ENCODE results near the gene TBC1D32. TPM values are rescaled to one million over a fixed set of nuclear protein-coding genes. Genes with fewer than 3 reads are reported as not detected.
"Not testable (repeated sequence)": the region's sequence is repeated elsewhere in the genome, so short reads cannot be mapped to it uniquely, and the experiment has no call there.

Gene TBC1D32
- total RNA-seq, 4 donors from 2014 or later, result 16.5 to 29.2 (median 27.0) TPM

DNA sequence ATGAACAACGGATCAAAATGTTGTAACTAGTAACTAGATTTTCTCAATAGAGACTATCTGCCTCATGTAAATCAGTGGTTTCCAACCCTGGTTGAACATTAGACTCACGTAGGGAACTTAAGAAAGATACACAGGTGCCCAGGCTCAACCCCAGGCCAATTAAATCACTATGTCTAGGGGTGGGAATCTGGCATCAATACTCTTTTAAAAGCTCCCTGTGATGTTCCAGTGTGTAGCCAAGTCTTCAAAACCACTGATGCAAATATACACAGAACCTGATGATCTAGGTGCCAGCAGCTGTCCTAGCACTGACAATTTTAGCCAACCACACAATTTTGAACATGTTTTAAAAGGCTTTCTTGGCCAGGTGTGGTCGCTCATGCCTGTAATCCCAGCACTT is 128.7 kb downstream of the TBC1D32 start:
- no peak for DNase-seq
- Histone ChIP-seq H3K27me3 (no peaks in the 10 kb centered on the region), H3K36me3 (no peaks in the 10 kb centered on the region), H3K27ac (no peak overlapping the region), H3K4me1 (no peaks in the 10 kb centered on the region), H3K4me3 (no peak overlapping the region), H3K9me3 (no peaks in the 10 kb centered on the region)
- TF ChIP-seq POLR2A (IDR thresholded peaks at IDR 0.05), result no peak
- TF ChIP-seq CTCF (IDR thresholded peaks at IDR 0.05), result no peak

- H3K9me3 ChIP-seq, result no peaks in the 10 kb centered on the region
- no peaks in the 10 kb centered on the region for H3K36me3 ChIP-seq
- H3K4me1 ChIP-seq, result no peaks in the 10 kb centered on the region
- no peak overlapping the region for H3K4me3 ChIP-seq
- TF ChIP-seq CTCF (IDR thresholded peaks at IDR 0.05) (no peak), POLR2A (IDR thresholded peaks at IDR 0.05) (no peak)
- DNase-seq, result no peak
- H3K27me3 ChIP-seq, result no peaks in the 10 kb centered on the region
- H3K27ac ChIP-seq, result no peak overlapping the region
Observed at GRCh38 chr6:121201105-121201504, 133.2 kb downstream of the TBC1D32 start.

DNA sequence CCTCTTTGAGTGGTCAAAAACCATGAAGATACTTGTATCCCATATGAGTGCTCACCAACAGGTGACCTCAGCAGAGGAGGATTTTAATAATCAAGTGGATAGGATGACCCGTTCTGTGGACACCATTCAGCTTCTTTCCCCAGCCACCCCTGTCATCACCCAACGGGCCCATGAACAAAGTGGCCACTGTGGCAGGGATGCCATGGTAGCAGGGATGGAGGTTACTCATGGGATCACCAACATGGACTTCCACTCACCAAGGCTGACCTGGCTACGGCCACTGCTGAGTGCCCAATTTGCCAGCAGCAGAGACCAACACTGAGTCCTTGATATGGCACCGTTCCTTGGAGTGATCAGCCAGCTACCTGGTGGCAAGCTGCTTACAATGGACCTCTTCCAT is 138.2 kb downstream of the TBC1D32 start:
- DNase-seq, H3K9me3 ChIP-seq, H3K27ac ChIP-seq, H3K36me3 ChIP-seq, H3K27me3 ChIP-seq, H3K4me3 ChIP-seq, H3K4me1 ChIP-seq: not testable (repeated sequence)

DNA sequence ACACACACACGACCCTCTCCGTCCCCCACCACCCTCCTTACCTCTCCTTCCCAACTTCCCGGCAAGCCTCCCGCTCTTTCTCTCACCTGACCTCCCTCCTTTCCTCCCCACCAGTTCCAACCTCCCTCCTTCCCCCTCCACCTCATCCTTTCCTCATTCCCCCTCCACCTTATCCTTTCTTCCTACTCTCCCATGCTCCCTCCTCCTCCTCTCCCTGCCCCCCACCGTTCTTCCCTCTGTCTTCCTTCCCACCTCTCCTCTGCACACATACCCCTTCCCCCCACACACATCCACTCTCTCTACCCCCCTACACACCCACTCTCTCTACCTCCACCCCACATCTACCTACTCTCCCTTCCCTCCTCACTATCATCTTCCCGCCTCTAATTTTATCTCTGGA is 144.2 kb downstream of the TBC1D32 start:
- no peak overlapping the region for H3K4me3 ChIP-seq
- H3K27me3 ChIP-seq, result no peaks in the 10 kb centered on the region
- H3K36me3 ChIP-seq, result no peaks in the 10 kb centered on the region
- H3K27ac ChIP-seq, result no peak overlapping the region
- H3K4me1 ChIP-seq, result no peaks in the 10 kb centered on the region
- no peaks in the 10 kb centered on the region for H3K9me3 ChIP-seq
- no peak for DNase-seq
- TF ChIP-seq POLR2A (IDR thresholded peaks at IDR 0.05), result no peak
- no peak for TF ChIP-seq CTCF (IDR thresholded peaks at IDR 0.05)

DNA sequence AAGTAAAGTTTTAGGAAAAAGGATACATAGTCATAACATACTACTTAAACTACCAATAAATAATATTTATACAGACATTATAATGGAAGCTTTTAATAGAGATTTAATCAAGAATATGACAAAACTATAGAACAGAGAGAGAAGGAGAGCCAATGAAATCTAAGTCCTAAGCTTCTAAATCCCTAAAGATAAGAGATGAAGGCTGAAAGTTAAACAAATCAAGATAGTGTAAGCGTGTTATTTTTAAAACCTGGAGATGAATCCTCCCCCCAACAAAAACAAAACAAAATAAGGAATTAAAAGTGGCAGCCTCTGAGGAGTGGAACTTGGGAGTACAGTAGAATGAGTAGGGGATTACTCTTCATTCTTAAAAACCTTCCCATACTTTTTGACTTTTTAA is 145.9 kb downstream of the TBC1D32 start:
- TF ChIP-seq CTCF (IDR thresholded peaks at IDR 0.05) (no peak), POLR2A (IDR thresholded peaks at IDR 0.05) (no peak)
- Histone ChIP-seq H3K4me3 (no peak overlapping the region), H3K4me1 (no peaks in the 10 kb centered on the region), H3K27me3 (no peaks in the 10 kb centered on the region), H3K27ac (no peak overlapping the region), H3K36me3 (no peaks in the 10 kb centered on the region), H3K9me3 (no peaks in the 10 kb centered on the region)
- DNase-seq, result no peak

DNA sequence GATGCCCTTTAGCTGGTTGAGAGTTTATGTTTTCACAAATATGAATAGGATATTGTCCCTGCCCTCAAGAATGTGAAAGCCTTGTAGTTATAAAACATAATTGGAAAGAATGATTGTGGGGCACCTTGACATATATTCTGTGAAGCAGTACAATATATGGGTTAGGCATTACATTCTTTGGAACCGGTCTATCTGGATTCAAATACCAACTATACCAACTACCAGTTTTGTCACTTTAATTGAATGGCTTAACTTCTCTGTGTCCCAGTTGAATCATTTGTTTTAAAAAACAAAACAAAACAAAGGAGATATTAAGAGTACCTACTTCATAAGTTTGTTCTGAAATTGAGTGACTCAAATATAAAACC is 146.5 kb downstream of the TBC1D32 start:
- Histone ChIP-seq H3K36me3 (no peaks in the 10 kb centered on the region), H3K9me3 (no peaks in the 10 kb centered on the region), H3K27ac (no peak overlapping the region), H3K4me1 (no peaks in the 10 kb centered on the region), H3K4me3 (no peak overlapping the region), H3K27me3 (no peaks in the 10 kb centered on the region)
- no peak for DNase-seq
- TF ChIP-seq CTCF (IDR thresholded peaks at IDR 0.05), result no peak
- TF ChIP-seq POLR2A (IDR thresholded peaks at IDR 0.05), result no peak
